Hindlimb muscle (tissue), 1 donor: ENCODE data around the gene NEFH. TPM values are rescaled to one million over a fixed set of nuclear protein-coding genes. Genes with fewer than 3 reads are reported as not detected.
"Not testable (repeated sequence)": the region's sequence is repeated elsewhere in the genome, so short reads cannot be mapped to it uniquely, and the experiment has no call there.

Experiments
- DNase-seq: peaks from one replicate; pipeline ENCODE4 v3.0.0-alpha.2; 2013
- polyA plus RNA-seq: library from polyadenylated mRNA; unstranded; fragments of 120-200 nt; gene quantifications from one replicate; pipeline ENCODE4 v1.2.1, GENCODE V29; 2013; ENCODE audit not compliant: insufficient read length

The NEFH gene
- polyA plus RNA-seq, 1 donor, result 1.9 TPM

- no peak for DNase-seq
These were observed 10.3 kb upstream of the NEFH start for GRCh38 chr22:29469755-29470154.

- peak; percentile 62 for DNase-seq
These were observed 9.7 kb upstream of the NEFH start for GRCh38 chr22:29470159-29470855.

- DNase-seq, result no peak
These were observed 7.0 kb upstream of the NEFH start for GRCh38 chr22:29473001-29473400.

- no peak for DNase-seq
These were observed 4.5 kb upstream of the NEFH start for GRCh38 chr22:29475550-29475949.

- no peak for DNase-seq
These were observed 3.9 kb upstream of the NEFH start for GRCh38 chr22:29476116-29476515.

GRCh38 chr22:29477723-29478318 lies 2.2 kb upstream of the NEFH start:
- no peak for DNase-seq

- DNase-seq, result no peak
These were observed 1.4 kb upstream of the NEFH start for GRCh38 chr22:29478326-29479276.

- DNase-seq, result no peak
These were observed 169 bp downstream of the NEFH start for GRCh38 chr22:29480262-29480511.

GRCh38 chr22:29480512-29481264 lies 670 bp downstream of the NEFH start:
- DNase-seq, result peak; percentile 80

- no peak for DNase-seq
These were observed 1.4 kb downstream of the NEFH start for GRCh38 chr22:29481265-29482000.

- DNase-seq, result no peak
These were observed 2.2 kb downstream of the NEFH start for GRCh38 chr22:29482253-29482652.

GRCh38 chr22:29482726-29483125 lies 2.7 kb downstream of the NEFH start:
- no peak for DNase-seq

- DNase-seq, result no peak
These were observed 3.2 kb downstream of the NEFH start for GRCh38 chr22:29483254-29483653.

- DNase-seq, result no peak
These were observed 4.6 kb downstream of the NEFH start for GRCh38 chr22:29484642-29485041.

GRCh38 chr22:29485448-29485847 lies 5.4 kb downstream of the NEFH start:
- no peak for DNase-seq

- DNase-seq, result no peak
These were observed 7.5 kb downstream of the NEFH start for GRCh38 chr22:29487426-29487986.

GRCh38 chr22:29489127-29489780 lies 9.2 kb downstream of the NEFH start:
- DNase-seq, result not testable (repeated sequence)

- no peak for DNase-seq
These were observed 11.0 kb downstream of the NEFH start for GRCh38 chr22:29491012-29491411.

GRCh38 chr22:29493636-29494035 lies 13.6 kb downstream of the NEFH start:
- DNase-seq, result no peak

GRCh38 chr22:29499852-29500251 lies 19.8 kb downstream of the NEFH start:
- no peak for DNase-seq

GRCh38 chr22:29503811-29504372 lies 23.9 kb downstream of the NEFH start:
- DNase-seq, result peak; percentile 60
